Measurements from ENCODE around the gene GMDS. TPM values are rescaled to one million over a fixed set of nuclear protein-coding genes. Genes with fewer than 3 reads are reported as not detected.

The GMDS gene
- total RNA-seq, 6 experiments from 2014 or later: 13.2 to 18.0 (median 14.7) TPM

DNA sequence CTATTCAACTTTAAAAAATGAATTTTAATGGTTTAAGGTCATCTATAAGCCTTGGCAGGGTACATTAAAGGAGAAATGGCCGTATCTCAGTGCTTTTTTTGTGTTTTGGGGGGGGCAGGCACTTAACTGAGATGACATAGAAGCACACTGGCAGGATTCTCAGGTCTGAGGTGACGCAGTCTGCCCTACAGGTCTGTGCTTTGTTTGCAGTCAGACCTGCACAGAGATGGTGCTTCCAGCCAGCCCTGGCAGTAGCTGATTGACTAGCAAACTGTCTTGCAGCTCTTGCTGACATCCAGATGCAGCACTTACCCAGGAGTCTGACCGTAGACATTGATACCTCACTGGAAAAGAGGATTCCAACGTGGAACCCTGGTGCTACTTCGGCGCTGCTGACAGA, 386.5 kb downstream of the GMDS start:
- no peak for DNase-seq
- H3K4me3 Mint-ChIP-seq: no peak overlapping the region
- no peaks in the 10 kb centered on the region for H3K27me3 Mint-ChIP-seq (ENCODE audit: insufficient read depth)

DNA sequence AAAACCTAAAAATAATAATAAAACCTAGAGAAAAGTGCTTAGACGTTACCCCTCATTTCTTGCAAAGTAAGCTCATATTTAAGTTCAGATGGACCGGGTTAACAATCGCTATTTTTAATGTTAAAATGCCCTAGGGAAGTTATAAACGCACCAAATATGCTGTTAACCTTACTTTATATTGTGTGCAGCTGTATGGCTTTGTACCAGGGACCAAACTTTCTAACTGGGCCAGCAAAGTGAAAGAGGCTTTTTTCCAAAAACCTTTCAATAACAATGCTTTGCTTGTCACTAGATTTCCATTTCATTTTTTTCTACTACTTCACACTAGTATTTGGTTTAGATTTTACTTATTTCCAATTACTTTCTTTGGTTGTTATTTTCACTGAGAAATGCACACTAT, 387.2 kb downstream of the GMDS start:
- Mint-ChIP-seq H3K36me3 (ENCODE audit: low read depth) (no peaks in the 10 kb centered on the region), H3K9me3 (no peaks in the 10 kb centered on the region), H3K27ac (no peak overlapping the region), H3K4me3 (no peak overlapping the region), H3K27me3 (ENCODE audit: insufficient read depth) (no peaks in the 10 kb centered on the region), H3K4me1 (ENCODE audit: low read depth) (peaks cover 7% of the 10 kb centered on the region)
- DNase-seq: no peak
- TF ChIP-seq, protein P1, sequence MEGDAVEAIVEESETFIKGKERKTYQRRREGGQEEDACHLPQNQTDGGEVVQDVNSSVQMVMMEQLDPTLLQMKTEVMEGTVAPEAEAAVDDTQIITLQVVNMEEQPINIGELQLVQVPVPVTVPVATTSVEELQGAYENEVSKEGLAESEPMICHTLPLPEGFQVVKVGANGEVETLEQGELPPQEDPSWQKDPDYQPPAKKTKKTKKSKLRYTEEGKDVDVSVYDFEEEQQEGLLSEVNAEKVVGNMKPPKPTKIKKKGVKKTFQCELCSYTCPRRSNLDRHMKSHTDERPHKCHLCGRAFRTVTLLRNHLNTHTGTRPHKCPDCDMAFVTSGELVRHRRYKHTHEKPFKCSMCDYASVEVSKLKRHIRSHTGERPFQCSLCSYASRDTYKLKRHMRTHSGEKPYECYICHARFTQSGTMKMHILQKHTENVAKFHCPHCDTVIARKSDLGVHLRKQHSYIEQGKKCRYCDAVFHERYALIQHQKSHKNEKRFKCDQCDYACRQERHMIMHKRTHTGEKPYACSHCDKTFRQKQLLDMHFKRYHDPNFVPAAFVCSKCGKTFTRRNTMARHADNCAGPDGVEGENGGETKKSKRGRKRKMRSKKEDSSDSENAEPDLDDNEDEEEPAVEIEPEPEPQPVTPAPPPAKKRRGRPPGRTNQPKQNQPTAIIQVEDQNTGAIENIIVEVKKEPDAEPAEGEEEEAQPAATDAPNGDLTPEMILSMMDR (IDR thresholded peaks at IDR 0.05): no peak

More for the DNA sequence above, 386.5 kb downstream of the GMDS start:
- Mint-ChIP-seq H3K27ac (no peak overlapping the region), H3K4me1 (ENCODE audit: low read depth) (peaks cover 7% of the 10 kb centered on the region), H3K36me3 (ENCODE audit: low read depth) (no peaks in the 10 kb centered on the region), H3K9me3 (no peaks in the 10 kb centered on the region)
- TF ChIP-seq, protein P1 (IDR thresholded peaks at IDR 0.05): no peak

DNA sequence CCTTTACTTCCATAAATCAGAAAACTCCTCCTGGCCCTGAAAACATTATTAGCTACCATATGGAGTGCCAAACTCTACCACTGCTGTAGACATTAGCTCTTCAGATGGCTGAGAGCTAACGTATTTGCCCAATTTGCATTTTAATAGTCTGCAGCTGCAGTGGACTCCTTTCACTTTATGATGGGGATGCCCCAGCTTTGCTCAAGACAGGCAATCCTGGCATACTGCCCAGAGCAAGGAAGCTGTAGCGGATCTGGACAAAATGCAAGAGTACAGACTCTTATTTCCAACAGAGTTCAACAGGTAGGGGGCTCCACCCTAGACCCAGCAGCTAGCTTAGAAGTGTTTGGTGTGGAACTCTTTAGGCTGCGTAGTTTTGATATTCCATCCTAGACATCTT, 389.0 kb downstream of the GMDS start:
- H3K4me1 Mint-ChIP-seq (ENCODE audit: low read depth): peaks cover 7% of the 10 kb centered on the region
- no peak overlapping the region for H3K27ac Mint-ChIP-seq
- H3K27me3 Mint-ChIP-seq (ENCODE audit: insufficient read depth): no peaks in the 10 kb centered on the region
- TF ChIP-seq, protein P1 (IDR thresholded peaks at IDR 0.05): no peak
- H3K36me3 Mint-ChIP-seq (ENCODE audit: low read depth): no peaks in the 10 kb centered on the region
- H3K9me3 Mint-ChIP-seq: no peaks in the 10 kb centered on the region
- no peak overlapping the region for H3K4me3 Mint-ChIP-seq
- DNase-seq: peak; percentile 19

DNA sequence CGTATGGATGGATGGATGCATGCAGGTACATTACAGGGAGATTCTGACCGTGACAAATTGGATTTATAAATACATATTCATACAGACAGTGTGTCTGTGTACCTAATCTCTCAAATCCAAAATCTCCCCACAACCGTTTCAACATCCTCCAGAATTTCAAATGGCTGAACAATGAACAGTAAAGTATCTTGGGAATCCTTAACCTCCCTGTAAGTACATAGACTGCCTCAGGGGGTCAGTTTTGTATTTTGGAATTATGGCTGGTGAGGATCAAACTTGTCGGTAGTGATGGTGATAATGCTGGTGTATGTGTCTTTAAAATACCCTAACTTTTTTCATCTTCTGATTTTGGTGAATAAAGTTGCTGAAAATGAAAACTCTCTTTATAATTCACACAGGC, 389.5 kb downstream of the GMDS start:
- peaks cover 7% of the 10 kb centered on the region for H3K4me1 Mint-ChIP-seq (ENCODE audit: low read depth)

GRCh38 chr6:1854296-1854695, 391.1 kb downstream of the GMDS start:
- TF ChIP-seq, protein P1 (IDR thresholded peaks at IDR 0.05): no peak
- Mint-ChIP-seq H3K27ac (no peak overlapping the region), H3K4me1 (ENCODE audit: low read depth) (peaks cover 7% of the 10 kb centered on the region), H3K27me3 (ENCODE audit: insufficient read depth) (no peaks in the 10 kb centered on the region), H3K4me3 (no peak overlapping the region), H3K36me3 (ENCODE audit: low read depth) (no peaks in the 10 kb centered on the region), H3K9me3 (no peaks in the 10 kb centered on the region)
- DNase-seq: no peak

More for the DNA sequence above, 389.5 kb downstream of the GMDS start:
- no peak for DNase-seq
- Mint-ChIP-seq H3K9me3 (no peaks in the 10 kb centered on the region), H3K27me3 (ENCODE audit: insufficient read depth) (no peaks in the 10 kb centered on the region), H3K4me3 (no peak overlapping the region), H3K36me3 (ENCODE audit: low read depth) (no peaks in the 10 kb centered on the region), H3K27ac (no peak overlapping the region)
- TF ChIP-seq, protein P1 (IDR thresholded peaks at IDR 0.05): no peak

DNA sequence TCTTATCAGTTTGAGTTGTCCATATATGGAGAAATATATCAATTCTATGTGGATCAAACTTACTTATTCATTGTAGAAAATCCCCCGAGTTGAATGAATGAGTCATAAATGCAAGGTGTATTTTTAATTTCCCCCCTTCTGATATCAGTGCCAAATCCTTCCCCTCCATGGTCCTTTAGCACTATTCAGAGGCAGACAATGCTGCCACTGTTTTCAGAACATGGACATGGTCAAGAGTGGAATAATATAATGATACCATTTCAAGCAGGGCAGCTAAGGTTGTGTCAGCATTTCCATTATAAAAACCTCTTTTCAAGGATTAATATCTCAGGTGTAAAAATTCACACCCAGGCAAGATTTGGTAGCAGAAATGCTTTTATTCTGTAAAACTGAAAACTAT, 391.6 kb downstream of the GMDS start:
- H3K36me3 Mint-ChIP-seq (ENCODE audit: low read depth): no peaks in the 10 kb centered on the region
- no peak overlapping the region for H3K4me3 Mint-ChIP-seq
- no peak for DNase-seq
- H3K9me3 Mint-ChIP-seq: no peaks in the 10 kb centered on the region
- no peaks in the 10 kb centered on the region for H3K27me3 Mint-ChIP-seq (ENCODE audit: insufficient read depth)
- H3K27ac Mint-ChIP-seq: no peak overlapping the region
- TF ChIP-seq, protein P1 (IDR thresholded peaks at IDR 0.05): no peak
- peaks cover 7% of the 10 kb centered on the region for H3K4me1 Mint-ChIP-seq (ENCODE audit: low read depth)
